AG09309 (cell line): ENCODE measurements around the gene AGBL4.

ENCODE experiments used
- DNase-seq: peaks from one replicate; pipeline ENCODE4 v3.0.0-alpha.2; 2010; ENCODE audit warnings: low read depth
- H3K4me3 ChIP-seq: 2 replicates; pipeline ENCODE4 v1.5.1; 2011; ENCODE audit warnings: mild to moderate bottlenecking, low read depth, low read length, moderate library complexity; ENCODE audit not compliant: control insufficient read depth
- TF ChIP-seq, protein P1 (sequence below): IDR thresholded peaks from 2 replicates; pipeline ENCODE4 v1.5.1; 2011; ENCODE audit warnings: mild to moderate bottlenecking, low read depth, low read length, inconsistent platforms; ENCODE audit not compliant: insufficient read depth, control insufficient read depth; ENCODE audit errors: missing control alignments

The AGBL4 gene

DNA sequence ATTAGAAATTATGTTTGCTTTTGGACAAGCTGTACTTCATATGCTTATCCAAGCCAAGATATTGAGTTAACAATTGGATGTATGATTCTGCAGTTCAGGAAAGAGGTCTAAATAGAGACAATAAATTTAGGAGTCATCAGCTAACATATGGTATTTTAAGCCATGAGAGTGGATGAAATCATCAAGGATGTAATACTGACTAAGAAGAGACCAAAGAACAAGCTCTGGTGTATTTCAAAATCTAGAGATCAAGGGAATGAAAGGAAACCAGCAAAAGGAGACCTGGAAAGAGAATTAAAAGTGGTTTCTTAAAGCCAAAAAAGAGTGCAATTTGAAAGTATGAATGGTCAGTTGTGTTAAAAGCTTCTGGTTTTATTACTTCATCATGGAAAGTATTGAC is 1063.4 kb downstream of the AGBL4 start:
- TF ChIP-seq, protein P1, sequence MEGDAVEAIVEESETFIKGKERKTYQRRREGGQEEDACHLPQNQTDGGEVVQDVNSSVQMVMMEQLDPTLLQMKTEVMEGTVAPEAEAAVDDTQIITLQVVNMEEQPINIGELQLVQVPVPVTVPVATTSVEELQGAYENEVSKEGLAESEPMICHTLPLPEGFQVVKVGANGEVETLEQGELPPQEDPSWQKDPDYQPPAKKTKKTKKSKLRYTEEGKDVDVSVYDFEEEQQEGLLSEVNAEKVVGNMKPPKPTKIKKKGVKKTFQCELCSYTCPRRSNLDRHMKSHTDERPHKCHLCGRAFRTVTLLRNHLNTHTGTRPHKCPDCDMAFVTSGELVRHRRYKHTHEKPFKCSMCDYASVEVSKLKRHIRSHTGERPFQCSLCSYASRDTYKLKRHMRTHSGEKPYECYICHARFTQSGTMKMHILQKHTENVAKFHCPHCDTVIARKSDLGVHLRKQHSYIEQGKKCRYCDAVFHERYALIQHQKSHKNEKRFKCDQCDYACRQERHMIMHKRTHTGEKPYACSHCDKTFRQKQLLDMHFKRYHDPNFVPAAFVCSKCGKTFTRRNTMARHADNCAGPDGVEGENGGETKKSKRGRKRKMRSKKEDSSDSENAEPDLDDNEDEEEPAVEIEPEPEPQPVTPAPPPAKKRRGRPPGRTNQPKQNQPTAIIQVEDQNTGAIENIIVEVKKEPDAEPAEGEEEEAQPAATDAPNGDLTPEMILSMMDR, result no peak
- DNase-seq, result no peak

DNA sequence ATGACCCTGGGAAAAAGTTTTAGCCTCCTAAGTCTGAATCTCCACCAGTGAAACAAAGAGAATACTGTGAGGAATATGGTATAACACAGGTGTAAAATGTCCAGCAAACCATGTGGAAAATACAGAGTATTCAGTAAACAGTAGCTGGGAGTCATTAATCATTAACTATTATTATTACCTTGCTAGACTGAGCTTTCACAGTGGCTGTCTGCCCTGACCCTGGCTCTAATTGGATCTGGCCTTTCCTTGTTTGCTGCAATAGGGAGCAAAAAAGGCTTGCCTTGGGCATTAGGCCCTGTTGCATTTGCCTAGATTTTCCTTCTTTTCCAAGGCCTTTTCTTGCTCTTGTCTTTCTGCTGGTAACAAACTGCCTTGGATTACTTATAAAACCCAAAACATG is 1068.0 kb downstream of the AGBL4 start:
- H3K4me3 ChIP-seq, result no peak overlapping the region
- DNase-seq, result no peak
- TF ChIP-seq, protein P1, result no peak

More for the DNA sequence above, 1063.4 kb downstream of the AGBL4 start:
- H3K4me3 ChIP-seq, result no peak overlapping the region

DNA sequence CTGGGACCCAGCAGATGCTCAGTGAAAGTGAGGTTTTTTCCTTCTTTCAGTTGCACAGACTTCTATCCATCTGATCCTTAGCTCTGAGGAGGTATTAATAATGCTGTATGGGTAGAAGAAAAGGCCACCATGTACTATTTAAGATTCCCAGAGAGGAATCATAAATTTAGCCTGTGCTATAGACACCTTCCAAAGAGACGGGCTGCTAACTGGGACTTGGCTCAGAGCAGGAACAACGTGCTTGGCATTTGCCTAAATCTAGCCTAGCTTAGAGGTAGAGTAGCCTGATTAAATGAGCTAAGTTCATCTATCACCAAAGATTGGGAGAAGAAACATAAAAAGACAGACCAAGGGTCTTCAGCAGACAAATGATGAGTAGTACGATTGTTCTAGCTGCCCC is 1070.1 kb downstream of the AGBL4 start:
- TF ChIP-seq, protein P1, result no peak
- H3K4me3 ChIP-seq, result no peak overlapping the region
- no peak for DNase-seq

DNA sequence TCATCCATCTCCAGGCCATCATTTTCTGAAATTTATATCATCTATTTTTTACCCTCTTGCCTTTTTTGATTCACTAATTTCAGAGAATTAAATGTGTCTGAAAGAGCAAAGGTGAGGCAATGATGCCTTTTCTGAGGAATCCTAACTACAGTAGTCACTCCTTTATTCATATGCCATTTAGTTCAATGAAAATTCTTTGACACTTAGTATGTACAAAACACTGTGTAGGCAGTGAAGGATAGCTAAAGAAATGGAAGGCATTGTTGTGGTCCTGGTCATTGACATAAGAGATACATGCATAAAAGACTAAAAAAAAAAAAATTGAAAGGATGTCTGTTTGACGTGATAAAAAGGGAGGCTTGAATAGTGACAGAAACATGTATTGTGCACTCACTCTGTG is 1075.2 kb downstream of the AGBL4 start:
- TF ChIP-seq, protein P1, result no peak
- DNase-seq, result no peak
- no peak overlapping the region for H3K4me3 ChIP-seq

DNA sequence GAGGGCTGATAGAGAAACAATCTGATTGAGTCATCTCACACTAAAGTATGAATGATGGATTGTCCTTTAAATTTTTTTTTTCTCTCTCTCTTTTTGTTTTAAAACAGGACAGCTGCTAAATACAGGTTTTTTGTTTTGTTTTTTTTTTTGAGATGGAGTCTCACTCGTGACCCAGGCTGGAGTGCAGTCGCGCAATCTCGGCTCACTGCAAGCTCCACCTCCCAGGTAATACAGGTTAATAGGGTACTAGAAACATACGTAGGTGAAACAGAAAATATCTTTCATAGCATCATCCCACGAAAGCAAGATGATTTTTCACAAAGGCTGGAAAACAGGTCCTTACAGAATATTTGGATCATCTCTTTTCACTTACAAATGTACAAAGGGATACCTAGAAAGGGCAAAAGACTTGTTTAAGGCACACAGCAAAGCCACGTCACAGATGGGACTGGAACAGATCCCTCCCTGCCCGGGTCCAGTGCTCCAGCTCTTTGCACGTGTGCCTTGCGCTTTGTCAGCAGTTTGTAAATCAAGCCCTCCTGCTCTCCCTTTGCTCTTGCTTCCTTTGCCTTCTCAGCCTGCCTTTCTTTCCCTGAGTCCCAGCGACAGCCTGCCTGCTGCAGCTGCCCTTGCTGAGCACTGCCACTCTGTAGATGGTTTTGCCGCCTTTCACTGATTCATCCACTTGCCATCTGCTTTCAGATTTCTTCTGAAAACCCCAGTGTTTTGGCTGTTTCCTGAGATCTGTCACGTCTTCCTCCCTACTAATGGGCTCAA is 1075.8 kb downstream of the AGBL4 start:
- no peak for DNase-seq
- TF ChIP-seq, protein P1, result no peak
- H3K4me3 ChIP-seq, result no peak overlapping the region

DNA sequence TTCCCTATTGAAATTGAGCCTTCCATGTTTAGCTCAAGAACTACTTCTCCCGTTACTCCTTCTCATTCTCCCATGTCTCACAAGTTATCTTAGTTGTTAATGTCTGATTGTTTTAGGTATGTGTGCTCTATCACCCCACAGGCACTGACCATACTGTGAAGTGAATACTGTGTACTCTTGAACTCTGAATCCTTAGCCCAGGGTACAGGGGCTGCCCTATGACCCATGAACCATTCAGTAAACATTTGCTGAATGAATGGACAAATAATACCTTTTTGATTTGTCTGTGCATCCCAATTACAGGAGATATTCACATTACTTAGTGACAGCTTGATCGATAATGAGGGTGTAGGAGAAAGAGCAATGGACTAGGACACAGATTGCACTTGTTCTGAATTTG is 1077.7 kb downstream of the AGBL4 start:
- DNase-seq, result no peak
- no peak overlapping the region for H3K4me3 ChIP-seq
- TF ChIP-seq, protein P1, result no peak
